RWPE2 (cell line): ENCODE results near the gene GPR84.

ENCODE experiments used
- ATAC-seq: fragments of 200-7000 bp; cut with Tn5 transposase; 3 replicates; pipeline ENCODE4 v1.9.1; 2021; ENCODE audit warnings: low read depth
- DNase-seq: peaks from one replicate; pipeline ENCODE4 v3.0.0-alpha.2; 2020; ENCODE audit warnings: low spot score
- H3K27ac ChIP-seq: fragments of 450-650 bp; 2 replicates; pipeline ENCODE4 v1.5.1; 2017; ENCODE audit warnings: mild to moderate bottlenecking; ENCODE audit not compliant: poor library complexity, severe bottlenecking
- H3K27me3 ChIP-seq: fragments of 250-450 bp; sonication (Bioruptor Pico); 2 replicates; pipeline ENCODE4 v1.5.1; 2021; ENCODE audit warnings: mild to moderate bottlenecking, moderate library complexity; ENCODE audit not compliant: insufficient read depth, poor library complexity, severe bottlenecking
- H3K36me3 ChIP-seq: fragments of 250-450 bp; sonication (Bioruptor Pico); 2 replicates; pipeline ENCODE4 v1.5.1; 2020; ENCODE audit warnings: low read depth, mild to moderate bottlenecking, moderate library complexity
- H3K4me1 ChIP-seq: fragments of 250-450 bp; sonication (Bioruptor Pico); 2 replicates; pipeline ENCODE4 v1.5.1; 2021; ENCODE audit warnings: mild to moderate bottlenecking, moderate library complexity; ENCODE audit not compliant: insufficient read depth, poor library complexity, severe bottlenecking
- H3K4me3 ChIP-seq: fragments of 250-450 bp; sonication (Bioruptor Pico); 2 replicates; pipeline ENCODE4 v1.5.1; 2021; ENCODE audit warnings: mild to moderate bottlenecking, moderate library complexity; ENCODE audit not compliant: severe bottlenecking
- H3K9me3 ChIP-seq: fragments of 250-450 bp; sonication (Bioruptor Pico); 2 replicates; pipeline ENCODE4 v1.5.1; 2021; ENCODE audit warnings: mild to moderate bottlenecking, moderate library complexity; ENCODE audit not compliant: severe bottlenecking
- CTCF ChIP-seq: fragments of 450-650 bp; IDR thresholded peaks from one replicate; pipeline ENCODE4 v1.5.1; 2017; ENCODE audit warnings: mild to moderate bottlenecking, moderate library complexity; ENCODE audit not compliant: poor library complexity, severe bottlenecking

GPR84 gene

GRCh38 chr12:54383041-54383609 is 18.8 kb upstream of the GPR84 start:
- Histone ChIP-seq H3K27ac (peak overlapping the region; percentile 33), H3K9me3 (no peaks in the 10 kb centered on the region), H3K4me3 (no peak overlapping the region), H3K4me1 (peaks cover 21% of the 10 kb centered on the region), H3K36me3 (peaks cover 52% of the 10 kb centered on the region), H3K27me3 (no peaks in the 10 kb centered on the region)
- no peak for TF ChIP-seq CTCF
- peak; percentile 88 for ATAC-seq
- no peak for DNase-seq

GRCh38 chr12:54381136-54381535 is 16.9 kb upstream of the GPR84 start:
- H3K4me3 ChIP-seq: no peak overlapping the region
- DNase-seq (no peak), ATAC-seq (no peak)
- no peak for TF ChIP-seq CTCF
- peaks cover 69% of the 10 kb centered on the region for H3K36me3 ChIP-seq
- no peaks in the 10 kb centered on the region for H3K27me3 ChIP-seq
- H3K27ac ChIP-seq: no peak overlapping the region
- H3K4me1 ChIP-seq: peaks cover 14% of the 10 kb centered on the region
- no peaks in the 10 kb centered on the region for H3K9me3 ChIP-seq

GRCh38 chr12:54379398-54380201 is 15.3 kb upstream of the GPR84 start:
- H3K27me3 ChIP-seq: no peaks in the 10 kb centered on the region
- no peak overlapping the region for H3K4me3 ChIP-seq
- peak; percentile 98 for TF ChIP-seq CTCF
- peak; percentile 72 for ATAC-seq
- peaks cover 16% of the 10 kb centered on the region for H3K4me1 ChIP-seq
- peaks cover 75% of the 10 kb centered on the region for H3K36me3 ChIP-seq
- no peaks in the 10 kb centered on the region for H3K9me3 ChIP-seq
- DNase-seq: peak; percentile 83
- H3K27ac ChIP-seq: no peak overlapping the region

GRCh38 chr12:54378796-54379397 is 14.6 kb upstream of the GPR84 start:
- Histone ChIP-seq H3K4me3 (peak overlapping the region; percentile 3), H3K27ac (no peak overlapping the region), H3K27me3 (no peaks in the 10 kb centered on the region), H3K36me3 (peaks cover 75% of the 10 kb centered on the region), H3K4me1 (peaks cover 23% of the 10 kb centered on the region), H3K9me3 (no peaks in the 10 kb centered on the region)
- ATAC-seq: no peak
- TF ChIP-seq CTCF: no peak
- no peak for DNase-seq
